Stomach (tissue), 9 donors: Measurements from ENCODE around the gene NKIRAS1. TPM values are rescaled to one million over a fixed set of nuclear protein-coding genes. Genes with fewer than 3 reads are reported as not detected.

ENCODE experiments used
- DNase-seq, 2 donors: peaks; one replicate each; pipeline versions ENCODE4 v3.0.0 to v3.0.0-alpha.2; 2013 to 2019
- H3K27ac ChIP-seq, 5 donors: fragments of 200-600 bp in 4 of 5; sonication (generic) in 4 of 5; one replicate each; pipeline ENCODE4 v1.5.1; 2013 to 2019; ENCODE audit warnings: mild to moderate bottlenecking in 1 of 5, moderate library complexity in 1 of 5
- H3K27me3 ChIP-seq, 3 donors: fragments of 200-600 bp; sonication (generic); one replicate each; pipeline ENCODE4 v1.5.1; 2017 to 2019; ENCODE audit warnings: mixed run types in 1 of 3
- H3K36me3 ChIP-seq, 4 donors: fragments of 200-600 bp; sonication (generic); 1 replicate in 3 of 4; 2 replicates in 1 of 4; pipeline ENCODE4 v1.5.1; 2016 to 2019
- H3K4me1 ChIP-seq, 4 donors: fragments of 200-600 bp; sonication (generic); one replicate each; pipeline ENCODE4 v1.5.1; 2016 to 2019
- H3K4me3 ChIP-seq, 4 donors: fragments of 200-600 bp; sonication (generic) in 3 of 4; one replicate each; pipeline ENCODE4 v1.5.1; 2016 to 2019; ENCODE audit warnings: mild to moderate bottlenecking in 1 of 4
- H3K9me3 ChIP-seq, 4 donors: fragments of 200-600 bp; sonication (generic); one replicate each; pipeline ENCODE4 v1.5.1; 2016 to 2019
- EP300 ChIP-seq: sonication (generic); formaldehyde crosslinking; IDR thresholded peaks from one replicate; pipeline ENCODE4 v1.6.1; 2017; ENCODE audit warnings: antibody characterized with exemption
- POLR2A ChIP-seq, 4 donors: fragments of 450-650 bp; IDR thresholded peaks; one replicate each; pipeline ENCODE4 v1.6.1; 2016; ENCODE audit warnings: antibody characterized with exemption in 4 of 4, control low read depth in 2 of 4, mild to moderate bottlenecking in 1 of 4, moderate library complexity in 1 of 4
- POLR2AphosphoS5 ChIP-seq, 3 donors: sonication (generic); formaldehyde crosslinking; IDR thresholded peaks; one replicate each; pipeline ENCODE4 v1.6.1; 2016; ENCODE audit warnings: antibody characterized with exemption in 3 of 3
- WGBS, 5 donors: extraction: QIAGEN DNeasy Blood & Tissue Kit in 3 of 5; methylation state at CpG; one replicate each; pipeline versions ENCODE4 v1.1.5 to v1.1.7; 2013 to 2018; 5-methylcytosine and 5-hydroxymethylcytosine counted together
- intact Hi-C: fragments of 100-400 bp; cut with DNase I; formaldehyde crosslinking; loops from one replicate; pipeline ENCODE4 v1.15.1; 2023; ENCODE audit warnings: low total_unique reads
- polyA plus RNA-seq, 3 donors: library from polyadenylated mRNA; stranded (reverse); fragments of 200-250 nt; gene quantifications; one replicate each; pipeline ENCODE4 v1.2.3, GENCODE V29; 2013
- total RNA-seq, 5 donors: library from RNA; depleted of rRNA; stranded (reverse); fragments of >200 nt; gene quantifications; one replicate each; pipeline versions ENCODE4 v1.1.0 to v1.2.3, GENCODE V29; 2014 to 2016
- TF ChIP-seq, protein P1 (sequence below), 7 experiments: fragments of 450-650 bp in 4 of 7; fragments of 200-600 bp in 3 of 7; sonication (generic) in 3 of 7; IDR thresholded peaks; one replicate each; pipeline ENCODE4 v1.5.1; 2016 to 2019; ENCODE audit warnings: antibody characterized with exemption in 7 of 7, control low read depth in 2 of 7, mild to moderate bottlenecking in 1 of 7
- donor health status: healthy with polysubstance abuse.
- donor health status: Bipolar disorder and iron deficiency.
- donor health status: healthy.

The NKIRAS1 gene
- total and polyA plus RNA-seq, 8 donors = 0.87 to 18.3 (median 7.6) TPM; not detected in 1

DNA sequence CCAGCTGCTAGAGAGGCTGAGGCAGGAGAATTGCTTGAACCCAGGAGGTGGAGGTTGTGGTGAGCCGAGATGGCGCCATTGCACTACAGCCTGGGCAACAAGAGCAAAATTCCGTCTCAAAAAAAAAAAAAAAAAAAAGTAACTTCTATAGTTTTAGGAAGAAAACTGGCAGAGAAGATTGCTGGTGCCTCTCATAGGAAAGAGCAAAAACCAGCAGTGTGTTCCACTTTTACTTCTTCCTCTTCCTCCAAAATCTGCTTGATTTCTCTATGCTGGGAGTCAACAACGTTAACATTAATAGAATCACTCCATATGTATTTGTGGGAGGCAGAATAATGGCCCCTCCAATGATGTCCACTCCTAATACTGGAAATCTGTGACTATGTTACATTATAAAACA, 15.8 kb upstream of the NKIRAS1 start:
- H3K27ac ChIP-seq = no peak overlapping the region
- H3K4me1 ChIP-seq = no peaks in the 10 kb centered on the region
- no peaks in the 10 kb centered on the region for H3K27me3 ChIP-seq
- WGBS, 5 donors = 79 to 95% (median 86%) methylated on average over 4 of the region's 4 CpGs
- H3K36me3 ChIP-seq = no peaks in the 10 kb centered on the region
- DNase-seq = no peak
- intact Hi-C loops = no loop called here
- no peak for TF ChIP-seq POLR2AphosphoS5 (IDR thresholded peaks at IDR 0.05)
- TF ChIP-seq, protein P1, sequence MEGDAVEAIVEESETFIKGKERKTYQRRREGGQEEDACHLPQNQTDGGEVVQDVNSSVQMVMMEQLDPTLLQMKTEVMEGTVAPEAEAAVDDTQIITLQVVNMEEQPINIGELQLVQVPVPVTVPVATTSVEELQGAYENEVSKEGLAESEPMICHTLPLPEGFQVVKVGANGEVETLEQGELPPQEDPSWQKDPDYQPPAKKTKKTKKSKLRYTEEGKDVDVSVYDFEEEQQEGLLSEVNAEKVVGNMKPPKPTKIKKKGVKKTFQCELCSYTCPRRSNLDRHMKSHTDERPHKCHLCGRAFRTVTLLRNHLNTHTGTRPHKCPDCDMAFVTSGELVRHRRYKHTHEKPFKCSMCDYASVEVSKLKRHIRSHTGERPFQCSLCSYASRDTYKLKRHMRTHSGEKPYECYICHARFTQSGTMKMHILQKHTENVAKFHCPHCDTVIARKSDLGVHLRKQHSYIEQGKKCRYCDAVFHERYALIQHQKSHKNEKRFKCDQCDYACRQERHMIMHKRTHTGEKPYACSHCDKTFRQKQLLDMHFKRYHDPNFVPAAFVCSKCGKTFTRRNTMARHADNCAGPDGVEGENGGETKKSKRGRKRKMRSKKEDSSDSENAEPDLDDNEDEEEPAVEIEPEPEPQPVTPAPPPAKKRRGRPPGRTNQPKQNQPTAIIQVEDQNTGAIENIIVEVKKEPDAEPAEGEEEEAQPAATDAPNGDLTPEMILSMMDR (IDR thresholded peaks at IDR 0.05) = no peak
- TF ChIP-seq POLR2A (IDR thresholded peaks at IDR 0.05) = no peak
- TF ChIP-seq EP300 = no peak
- H3K9me3 ChIP-seq = no peaks in the 10 kb centered on the region
- no peak overlapping the region for H3K4me3 ChIP-seq

- no peak for TF ChIP-seq EP300
- TF ChIP-seq, protein P1 (IDR thresholded peaks at IDR 0.05) = no peak
- TF ChIP-seq POLR2A (IDR thresholded peaks at IDR 0.05) = no peak
- TF ChIP-seq POLR2AphosphoS5 (IDR thresholded peaks at IDR 0.05) = no peak
- Histone ChIP-seq H3K27ac (no peak overlapping the region), H3K36me3 (no peaks in the 10 kb centered on the region), H3K27me3 (no peaks in the 10 kb centered on the region), H3K9me3 (no peaks in the 10 kb centered on the region), H3K4me3 (no peak overlapping the region), H3K4me1 (no peaks in the 10 kb centered on the region)
- 67 to 82% (median 80%) methylated on average over 3 of the region's 3 CpGs for WGBS, 5 donors
- no peak for DNase-seq
- intact Hi-C loops = no loop called here
These were observed 14.8 kb upstream of the NKIRAS1 start for GRCh38 chr3:23931597-23931996.

DNA sequence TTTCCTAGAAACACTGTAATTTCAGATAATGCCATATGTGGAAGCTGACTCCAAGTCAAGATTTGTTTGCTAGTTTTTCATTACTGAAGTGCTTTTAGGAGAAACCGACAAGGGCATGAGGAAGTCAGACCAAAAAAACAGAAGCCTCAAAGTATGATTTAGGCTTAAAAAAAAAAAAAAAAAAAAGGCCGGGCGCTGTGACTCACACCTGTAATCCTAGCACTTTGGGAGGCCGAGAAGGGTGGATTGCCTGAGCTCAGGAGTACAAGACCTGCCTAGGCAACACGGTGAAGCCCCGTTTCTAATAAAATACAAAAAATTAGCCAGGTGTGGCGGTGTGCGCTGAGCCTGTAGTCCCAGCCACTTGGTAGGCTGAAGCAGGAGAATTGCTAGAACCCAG, 11.7 kb upstream of the NKIRAS1 start:
- Histone ChIP-seq H3K27me3 (no peaks in the 10 kb centered on the region), H3K9me3 (no peaks in the 10 kb centered on the region), H3K36me3 (no peaks in the 10 kb centered on the region), H3K27ac (no peak overlapping the region), H3K4me1 (no peaks in the 10 kb centered on the region), H3K4me3 (no peak overlapping the region)
- intact Hi-C loops = no loop called here
- 44 to 58% (median 50%) methylated on average over 8 of the region's 8 CpGs for WGBS, 5 donors
- TF ChIP-seq, protein P1 (IDR thresholded peaks at IDR 0.05) = no peak
- TF ChIP-seq POLR2AphosphoS5 (IDR thresholded peaks at IDR 0.05) (no peak), POLR2A (IDR thresholded peaks at IDR 0.05) (no peak), EP300 (no peak)
- DNase-seq = no peak

DNA sequence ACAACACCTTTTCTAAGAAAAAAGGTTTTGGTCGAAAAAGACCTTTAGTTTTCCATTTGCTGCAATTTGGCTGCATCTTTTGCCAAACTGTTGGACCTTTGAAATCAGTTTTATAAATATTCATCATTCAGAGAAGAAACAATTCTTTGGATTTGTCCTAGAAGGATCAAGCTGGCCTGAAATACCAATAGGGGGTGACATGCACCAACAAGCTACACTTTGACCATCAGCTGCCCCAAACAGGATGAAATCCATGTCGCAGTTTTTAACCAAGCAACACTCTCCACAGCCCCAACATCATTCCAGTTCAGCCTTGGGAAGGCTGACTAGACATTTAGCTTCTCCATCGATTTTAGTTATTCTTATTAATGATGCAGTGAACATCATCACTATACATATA, 9.9 kb upstream of the NKIRAS1 start:
- TF ChIP-seq POLR2AphosphoS5 (IDR thresholded peaks at IDR 0.05) = no peak
- TF ChIP-seq EP300 = no peak
- no peak for TF ChIP-seq POLR2A (IDR thresholded peaks at IDR 0.05)
- TF ChIP-seq, protein P1 (IDR thresholded peaks at IDR 0.05) = no peak
- no peak for DNase-seq
- 75 to 90% (median 86%) methylated on average over 3 of the region's 3 CpGs for WGBS, 5 donors
- Histone ChIP-seq H3K9me3 (no peaks in the 10 kb centered on the region), H3K27me3 (no peaks in the 10 kb centered on the region), H3K4me3 (no peak overlapping the region), H3K4me1 (no peaks in the 10 kb centered on the region), H3K27ac (no peak overlapping the region), H3K36me3 (peaks cover 0 to 12% (median 10%) of the 10 kb centered on the region in 4 donors)
- intact Hi-C loops = no loop called here
